Left ventricle myocardium inferior (tissue), 1 donor: ENCODE measurements around the gene PLCD4. TPM values are rescaled to one million over a fixed set of nuclear protein-coding genes. Genes with fewer than 3 reads are reported as not detected.

Experiments
- DNase-seq: peaks from one replicate; pipeline ENCODE4 v3.0.0-alpha.2; 2020
- H3K27ac ChIP-seq: fragments of 200-600 bp; replicated peaks from 2 replicates; pipeline ENCODE4 v1.8.0; 2021
- H3K27me3 ChIP-seq: fragments of 200-600 bp; 2 replicates; pipeline ENCODE4 v1.8.0; 2021; ENCODE audit warnings: low read depth
- H3K36me3 ChIP-seq: fragments of 200-600 bp; 2 replicates; pipeline ENCODE4 v1.8.0; 2021
- H3K4me1 ChIP-seq: fragments of 200-600 bp; 2 replicates; pipeline ENCODE4 v1.8.0; 2021
- H3K4me3 ChIP-seq: fragments of 200-600 bp; 2 replicates; pipeline ENCODE4 v1.8.0; 2021; ENCODE audit warnings: mild to moderate bottlenecking, moderate library complexity
- H3K9me3 ChIP-seq: fragments of 200-600 bp; replicated peaks from 2 replicates; pipeline ENCODE4 v1.8.0; 2021
- intact Hi-C: fragments of 100-400 bp; cut with micrococcal nuclease; formaldehyde crosslinking; loops from one replicate; pipeline ENCODE4 v1.11.0; 2022
- total RNA-seq: library from RNA; stranded (reverse); fragmentation: NEBNext Ultra II Directional; extraction: Animal tissue kit (Norgen Biotek cat#: 25700); gene quantifications from one replicate; pipeline ENCODE4 v1.2.1, GENCODE V29; 2021
- TF ChIP-seq, protein P1 (sequence below): fragments of 200-600 bp; IDR thresholded peaks from 2 replicates; pipeline ENCODE4 v1.8.0; 2021; ENCODE audit warnings: antibody characterized with exemption, mild to moderate bottlenecking, borderline replicate concordance
- donor health status: DM: no; HTN: yes; CAD: no; lungs with severe emphysema.

The PLCD4 gene
- total RNA-seq, 1 donor from 2014 or later, result 0.99 TPM

DNA sequence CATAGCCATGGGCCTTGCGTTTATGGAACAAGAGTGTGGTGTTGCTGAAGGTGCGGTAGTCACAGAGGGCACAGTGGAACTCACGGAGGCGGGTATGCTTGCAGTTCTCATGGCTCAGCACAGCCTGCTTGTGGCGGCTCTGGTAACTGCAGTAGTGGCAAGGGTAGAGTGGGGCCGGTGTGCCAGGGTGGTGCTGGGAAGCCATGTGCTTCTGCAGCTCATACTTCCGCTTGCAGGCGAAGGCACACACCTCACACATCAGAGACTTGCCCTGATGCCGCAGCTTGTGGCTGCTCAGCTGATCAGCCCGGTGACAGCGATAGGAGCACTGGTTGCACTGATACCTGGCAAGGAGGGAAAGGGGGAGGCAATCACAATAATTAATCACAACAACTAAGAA is 37.0 kb downstream of the PLCD4 start:
- intact Hi-C loops, result no loop called here
- no peak for DNase-seq
- TF ChIP-seq, protein P1, sequence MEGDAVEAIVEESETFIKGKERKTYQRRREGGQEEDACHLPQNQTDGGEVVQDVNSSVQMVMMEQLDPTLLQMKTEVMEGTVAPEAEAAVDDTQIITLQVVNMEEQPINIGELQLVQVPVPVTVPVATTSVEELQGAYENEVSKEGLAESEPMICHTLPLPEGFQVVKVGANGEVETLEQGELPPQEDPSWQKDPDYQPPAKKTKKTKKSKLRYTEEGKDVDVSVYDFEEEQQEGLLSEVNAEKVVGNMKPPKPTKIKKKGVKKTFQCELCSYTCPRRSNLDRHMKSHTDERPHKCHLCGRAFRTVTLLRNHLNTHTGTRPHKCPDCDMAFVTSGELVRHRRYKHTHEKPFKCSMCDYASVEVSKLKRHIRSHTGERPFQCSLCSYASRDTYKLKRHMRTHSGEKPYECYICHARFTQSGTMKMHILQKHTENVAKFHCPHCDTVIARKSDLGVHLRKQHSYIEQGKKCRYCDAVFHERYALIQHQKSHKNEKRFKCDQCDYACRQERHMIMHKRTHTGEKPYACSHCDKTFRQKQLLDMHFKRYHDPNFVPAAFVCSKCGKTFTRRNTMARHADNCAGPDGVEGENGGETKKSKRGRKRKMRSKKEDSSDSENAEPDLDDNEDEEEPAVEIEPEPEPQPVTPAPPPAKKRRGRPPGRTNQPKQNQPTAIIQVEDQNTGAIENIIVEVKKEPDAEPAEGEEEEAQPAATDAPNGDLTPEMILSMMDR, result no peak
- Histone ChIP-seq H3K4me1 (no peaks in the 10 kb centered on the region), H3K27ac (no peak overlapping the region), H3K36me3 (peaks cover 94% of the 10 kb centered on the region), H3K9me3 (no peaks in the 10 kb centered on the region), H3K27me3 (no peaks in the 10 kb centered on the region), H3K4me3 (no peak overlapping the region)

DNA sequence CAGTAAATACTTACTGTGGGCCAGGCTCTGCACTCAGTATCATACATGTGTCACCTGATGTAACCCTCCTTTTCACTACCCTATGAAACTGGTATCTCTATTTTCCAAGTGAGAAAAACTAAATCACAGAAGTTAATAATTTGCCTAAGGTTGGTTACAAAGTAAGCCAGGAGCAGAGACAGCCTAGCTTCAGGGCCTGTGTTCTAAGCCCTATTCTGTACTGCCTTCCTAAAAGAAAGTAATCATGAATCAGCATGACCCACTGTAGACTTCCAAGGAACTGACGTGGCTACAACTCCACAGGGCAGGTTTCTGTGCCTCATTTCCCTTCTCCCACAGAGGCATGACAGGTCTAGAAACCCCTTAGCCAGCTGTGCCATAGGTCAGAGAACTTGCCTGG is 37.4 kb downstream of the PLCD4 start:
- H3K27ac ChIP-seq, result no peak overlapping the region

DNA sequence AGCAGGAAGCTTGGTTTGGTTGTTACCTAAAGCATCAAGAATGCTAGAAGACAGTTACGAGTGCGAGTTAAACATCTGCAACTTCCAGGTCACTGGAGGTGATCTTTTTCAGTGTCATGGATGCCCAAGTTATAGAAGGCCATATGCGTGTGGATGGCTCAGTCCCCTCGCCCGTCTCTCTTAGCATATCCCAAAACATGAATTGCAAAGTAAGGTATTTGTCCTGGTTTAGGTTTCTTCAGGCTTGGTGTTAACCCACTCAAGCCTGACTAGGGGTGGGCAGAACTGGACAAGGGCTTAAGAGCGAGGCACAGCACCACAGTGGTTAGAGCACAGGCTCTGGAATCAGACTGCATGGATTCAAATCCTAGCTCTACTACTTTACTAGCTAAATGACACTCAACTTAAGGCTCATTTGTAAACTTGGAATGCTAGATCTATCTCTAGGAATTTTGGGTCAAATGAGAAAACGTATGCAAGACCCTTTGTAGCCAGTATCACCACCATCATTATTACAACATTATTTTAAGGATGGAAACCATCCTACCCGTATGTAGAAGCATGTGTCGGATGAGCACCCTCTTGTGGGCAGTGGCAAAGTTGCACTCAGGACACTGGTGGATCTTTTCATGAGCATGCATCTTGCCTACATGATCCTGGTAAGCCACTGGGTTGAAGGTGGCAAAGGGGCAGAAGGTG is 40.5 kb downstream of the PLCD4 start:
- H3K36me3 ChIP-seq, result peaks cover 94% of the 10 kb centered on the region

More for the DNA sequence above, 37.4 kb downstream of the PLCD4 start:
- intact Hi-C loops, result no loop called here
- Histone ChIP-seq H3K9me3 (no peaks in the 10 kb centered on the region), H3K4me3 (no peak overlapping the region), H3K27me3 (no peaks in the 10 kb centered on the region), H3K36me3 (peaks cover 95% of the 10 kb centered on the region), H3K4me1 (no peaks in the 10 kb centered on the region)
- DNase-seq, result no peak
- TF ChIP-seq, protein P1, result no peak

DNA sequence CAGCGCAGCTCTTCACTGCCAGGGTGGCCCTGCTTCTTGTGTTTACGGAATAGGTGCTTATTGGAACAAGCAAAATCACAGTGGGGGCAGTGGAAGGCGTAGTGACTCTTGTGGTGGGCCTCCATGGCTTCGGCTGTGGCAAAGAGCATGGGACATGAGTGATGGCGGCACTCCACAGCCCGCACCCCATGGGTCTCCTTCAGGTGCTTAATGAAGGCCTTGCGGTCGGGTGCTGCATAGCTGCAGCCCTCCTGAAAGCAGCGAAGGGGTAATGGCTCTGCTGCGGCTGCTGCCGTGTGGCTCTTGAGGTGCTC is 41.0 kb downstream of the PLCD4 start:
- Histone ChIP-seq H3K27me3 (no peaks in the 10 kb centered on the region), H3K27ac (no peak overlapping the region), H3K4me1 (no peaks in the 10 kb centered on the region), H3K9me3 (no peaks in the 10 kb centered on the region), H3K36me3 (peaks cover 94% of the 10 kb centered on the region), H3K4me3 (no peak overlapping the region)
- TF ChIP-seq, protein P1, result peak; percentile 27
- DNase-seq, result no peak
- intact Hi-C loops, result no loop called here

More for the DNA sequence above, 40.5 kb downstream of the PLCD4 start:
- no peak for DNase-seq
- Histone ChIP-seq H3K4me3 (no peak overlapping the region), H3K4me1 (no peaks in the 10 kb centered on the region), H3K27me3 (no peaks in the 10 kb centered on the region), H3K9me3 (no peaks in the 10 kb centered on the region), H3K27ac (no peak overlapping the region)
- TF ChIP-seq, protein P1, result peak; percentile 82
- intact Hi-C loops, result no loop called here

DNA sequence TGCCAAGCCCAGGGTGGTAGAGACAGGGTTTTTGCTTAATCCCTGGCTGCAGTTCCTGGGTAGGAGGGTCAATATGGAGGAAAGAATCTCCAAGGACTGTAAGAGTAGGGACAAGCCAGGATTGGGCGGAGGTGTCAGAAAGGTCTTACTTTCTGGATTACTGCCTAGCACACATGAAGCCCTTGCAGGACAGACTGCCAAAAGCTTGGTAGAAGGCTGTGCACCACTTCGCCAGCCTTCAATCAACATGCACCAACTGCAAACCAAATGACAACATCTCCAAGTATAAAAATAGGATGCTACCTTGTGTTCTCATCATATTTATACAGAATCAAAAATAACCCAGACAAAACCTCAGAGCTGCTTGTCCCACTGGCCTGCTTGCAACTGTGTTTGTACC is 48.1 kb downstream of the PLCD4 start:
- DNase-seq, result no peak
- peaks cover 61% of the 10 kb centered on the region for H3K36me3 ChIP-seq
- no peak overlapping the region for H3K4me3 ChIP-seq
- no peaks in the 10 kb centered on the region for H3K9me3 ChIP-seq
- H3K27ac ChIP-seq, result peak overlapping the region; percentile 79
- H3K27me3 ChIP-seq, result no peaks in the 10 kb centered on the region
- intact Hi-C loops, result no loop called here
- H3K4me1 ChIP-seq, result peaks cover 61% of the 10 kb centered on the region
- TF ChIP-seq, protein P1, result no peak
